ENCODE data around the gene HBD. TPM values are rescaled to one million over a fixed set of nuclear protein-coding genes. Genes with fewer than 3 reads are reported as not detected.

HBD gene
- total and polyA plus RNA-seq, 9 of the 15 experiments (the other 6 are each of a cell fraction or from before 2014, with no cell fraction given): 11.8 to 169 (median 36.0) TPM

DNA sequence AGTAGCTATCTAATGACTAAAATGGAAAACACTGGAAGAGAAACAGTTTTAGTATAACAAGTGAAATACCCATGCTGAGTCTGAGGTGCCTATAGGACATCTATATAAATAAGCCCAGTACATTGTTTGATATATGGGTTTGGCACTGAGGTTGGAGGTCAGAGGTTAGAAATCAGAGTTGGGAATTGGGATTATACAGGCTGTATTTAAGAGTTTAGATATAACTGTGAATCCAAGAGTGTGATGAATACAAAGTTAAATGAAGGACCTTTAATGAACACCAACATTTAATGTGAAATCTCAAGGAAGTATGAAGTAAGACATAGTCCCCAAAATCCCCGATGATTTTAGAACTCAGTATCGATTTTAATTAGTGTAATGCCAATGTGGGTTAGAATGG, 3.1 kb upstream of the HBD start:
- H3K79me2 ChIP-seq (ENCODE audit: control insufficient read depth, insufficient read depth, low read length): peaks cover 31% of the 10 kb centered on the region
- intact Hi-C loops (cut with micrococcal nuclease) (no loop called here), in situ Hi-C loops (cut with MboI) (no loop called here)
- no peak for FAIRE-seq
- no peak overlapping the region for H3K27ac ChIP-seq (ENCODE audit: extremely low read depth, low read depth, low read length)
- CTCF ChIA-PET (ENCODE audit: low intra/inter-chr PET ratio): no interaction called here
- H3K4me2 ChIP-seq (ENCODE audit: insufficient read depth, low read length): no peak overlapping the region
- no peak for TF ChIP-seq MEF2D (tag; conservative IDR thresholded peaks at IDR 0.05; ENCODE audit: low read depth)
- peak; percentile 61 to 64; a peak in 3 of 4 replicates for TF ChIP-seq KDM1A (IDR thresholded peaks at IDR 0.05)
- no peak for TF ChIP-seq ZNF668 (CRISPR knock-in tag; IDR thresholded peaks at IDR 0.05)
- TF ChIP-seq NR2C1 (IDR thresholded peaks at IDR 0.05): peak; percentile 49; the same call in 1 of the 2 replicates
- TF ChIP-seq NR2C1 (tag; IDR thresholded peaks at IDR 0.05): peak; percentile 41
- no peak for TF ChIP-seq ZNF184 (CRISPR knock-in tag; IDR thresholded peaks at IDR 0.05)
- no peak for TF ChIP-seq CEBPB (tag; IDR thresholded peaks at IDR 0.05)
- ATAC-seq: no peak
- no peak overlapping the region for H2AFZ ChIP-seq (ENCODE audit: low read depth, low read length)
- POLR2A ChIA-PET: interaction anchor here (0.7 to 1.4 kb wide), 3 partner anchors 11 to 147 kb away, joined by 3 to 5 read pairs (median 4); no protein-coding TSS in a partner anchor
- H3K27me3 ChIP-seq (ENCODE audit: control insufficient read depth in 2 of 2, insufficient read depth in 2 of 2, low read length in 2 of 2): no peaks in the 10 kb centered on the region
- no peaks in the 10 kb centered on the region for H4K20me1 ChIP-seq (replicated peaks; ENCODE audit: control insufficient read depth, insufficient read depth, low read length)
- H3K9me3 ChIP-seq (replicated peaks; ENCODE audit: control insufficient read depth, insufficient read depth, low read depth, low read length): no peaks in the 10 kb centered on the region
- no peaks in the 10 kb centered on the region; the same call in 2 of the 3 replicates for H3K36me3 ChIP-seq (ENCODE audit: control insufficient read depth, insufficient read depth, low read length)
- no peak overlapping the region for H3K9ac ChIP-seq (ENCODE audit: insufficient read depth in 1 of 2, low read depth in 2 of 2, low read length in 2 of 2)
- no peak for DNase-seq (ENCODE audit: extremely low read depth in 1 of 4, low spot score in 3 of 4)
- BruUV-seq (replicated peaks): no TSS peak
- H3K9me1 ChIP-seq (ENCODE audit: control insufficient read depth, insufficient read depth, low read length): no peaks in the 10 kb centered on the region
- no peak overlapping the region for H3K4me3 ChIP-seq
- H3K4me1 ChIP-seq (replicated peaks in 1 of 2; ENCODE audit: control insufficient read depth in 2 of 2, insufficient read depth in 2 of 2, low read length in 2 of 2): peaks cover 11 to 47% of the 10 kb centered on the region in 2 experiments
- 96% methylated on average over 2 of the region's 2 CpGs for WGBS (ENCODE audit: insufficient coverage, low coverage, missing lambda C conversion rate)

All from K562 (cell line).